OCI-LY3 (cell line): ENCODE results near the gene GRIN2A.

Experiments
- H2AFZ ChIP-seq: fragments of 200-600, 300-600 bp; shearing (Covaris generic); 2 replicates; pipeline ENCODE4 v1.6.0; 2014; ENCODE audit warnings: antibody characterized with exemption, low read depth, low read length
- H3K27ac ChIP-seq: fragments of 200-600, 300-600 bp; sonication (generic); 2 replicates; pipeline ENCODE4 v1.5.1; 2014; ENCODE audit warnings: mild to moderate bottlenecking, low read length, moderate library complexity, mixed read lengths
- H3K27me3 ChIP-seq: fragments of 200-600, 300-600 bp; sonication (generic); 2 replicates; pipeline ENCODE4 v1.6.1; 2014; ENCODE audit warnings: low read depth, low read length, mixed read lengths
- H3K36me3 ChIP-seq: fragments of 200-600, 300-600 bp; sonication (generic); replicated peaks from 2 replicates; pipeline ENCODE3; 2014; ENCODE audit warnings: low read depth, low read length, mixed read lengths
- H3K4me1 ChIP-seq: fragments of 300-600, 200-600 bp; sonication (generic); 2 replicates; pipeline ENCODE4 v1.6.1; 2014; ENCODE audit warnings: low read length, mixed read lengths
- H3K4me2 ChIP-seq: fragments of 200-600, 300-600 bp; sonication (generic); 2 replicates; pipeline ENCODE4 v1.6.1; 2014; ENCODE audit warnings: low read length, mixed read lengths
- H3K4me3 ChIP-seq: fragments of 300-600, 200-600 bp; sonication (generic); 2 replicates; pipeline ENCODE4 v1.5.1; 2014; ENCODE audit warnings: antibody characterized with exemption, mild to moderate bottlenecking, low read length, moderate library complexity
- H3K79me2 ChIP-seq: fragments of 300-600, 200-600 bp; shearing (Covaris generic); 2 replicates; pipeline ENCODE4 v1.6.1; 2014; ENCODE audit warnings: mild to moderate bottlenecking, low read length, mixed read lengths
- H3K9ac ChIP-seq: fragments of 300-600, 200-600 bp; shearing (Covaris generic); 2 replicates; pipeline ENCODE4 v1.6.0; 2014; ENCODE audit warnings: mild to moderate bottlenecking, low read length, moderate library complexity
- H3K9me3 ChIP-seq: fragments of 200-600, 300-600 bp; shearing (Covaris generic); 2 replicates; pipeline ENCODE4 v1.6.1; 2014; ENCODE audit warnings: low read length, mixed read lengths; ENCODE audit not compliant: insufficient read depth
- H4K20me1 ChIP-seq: fragments of 200-600, 300-600 bp; sonication (generic); 2 replicates; pipeline ENCODE4 v1.6.1; 2016; ENCODE audit warnings: low read length, mixed read lengths; ENCODE audit not compliant: insufficient read depth
- EZH2phosphoT487 ChIP-seq: fragments of 200-600 bp; shearing (Covaris generic); IDR thresholded peaks from 2 replicates; pipeline ENCODE4 v1.6.1; 2018; ENCODE audit warnings: antibody characterized with exemption, mixed run types, low read depth
- TF ChIP-seq, protein P1 (sequence below): fragments of 200-600, 300-600 bp; sonication (generic); IDR thresholded peaks from 2 replicates; pipeline ENCODE4 v1.5.1; 2014; ENCODE audit warnings: antibody characterized with exemption, low read length, low read depth

The GRIN2A gene

DNA sequence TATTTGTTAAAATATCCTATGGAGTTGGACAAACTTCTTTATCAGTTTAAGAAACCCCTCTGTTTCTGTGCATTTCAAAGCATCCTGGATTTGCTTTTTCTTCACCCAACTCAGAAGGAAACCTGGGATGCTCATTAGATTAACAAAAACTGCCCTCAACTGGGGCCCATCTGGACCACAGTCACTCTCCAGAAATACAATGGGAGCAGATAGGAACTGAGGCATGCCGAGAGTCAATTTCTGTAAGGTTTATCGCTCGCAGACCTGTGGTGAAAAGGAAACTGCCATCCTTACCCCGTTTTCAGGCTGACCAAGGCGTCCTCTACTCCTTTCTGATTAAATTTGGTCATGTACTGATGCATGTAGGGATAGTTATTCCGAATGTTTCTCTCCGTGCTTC lies 360.3 kb downstream of the GRIN2A start:
- Histone ChIP-seq H3K4me1 (no peaks in the 10 kb centered on the region), H3K4me2 (no peak overlapping the region), H2AFZ (no peak overlapping the region), H3K27me3 (no peaks in the 10 kb centered on the region), H3K36me3 (peaks cover 3% of the 10 kb centered on the region), H4K20me1 (no peaks in the 10 kb centered on the region), H3K9me3 (no peaks in the 10 kb centered on the region), H3K79me2 (no peaks in the 10 kb centered on the region), H3K9ac (no peak overlapping the region), H3K27ac (no peak overlapping the region), H3K4me3 (no peak overlapping the region)
- no peak for TF ChIP-seq EZH2phosphoT487
- TF ChIP-seq, protein P1, sequence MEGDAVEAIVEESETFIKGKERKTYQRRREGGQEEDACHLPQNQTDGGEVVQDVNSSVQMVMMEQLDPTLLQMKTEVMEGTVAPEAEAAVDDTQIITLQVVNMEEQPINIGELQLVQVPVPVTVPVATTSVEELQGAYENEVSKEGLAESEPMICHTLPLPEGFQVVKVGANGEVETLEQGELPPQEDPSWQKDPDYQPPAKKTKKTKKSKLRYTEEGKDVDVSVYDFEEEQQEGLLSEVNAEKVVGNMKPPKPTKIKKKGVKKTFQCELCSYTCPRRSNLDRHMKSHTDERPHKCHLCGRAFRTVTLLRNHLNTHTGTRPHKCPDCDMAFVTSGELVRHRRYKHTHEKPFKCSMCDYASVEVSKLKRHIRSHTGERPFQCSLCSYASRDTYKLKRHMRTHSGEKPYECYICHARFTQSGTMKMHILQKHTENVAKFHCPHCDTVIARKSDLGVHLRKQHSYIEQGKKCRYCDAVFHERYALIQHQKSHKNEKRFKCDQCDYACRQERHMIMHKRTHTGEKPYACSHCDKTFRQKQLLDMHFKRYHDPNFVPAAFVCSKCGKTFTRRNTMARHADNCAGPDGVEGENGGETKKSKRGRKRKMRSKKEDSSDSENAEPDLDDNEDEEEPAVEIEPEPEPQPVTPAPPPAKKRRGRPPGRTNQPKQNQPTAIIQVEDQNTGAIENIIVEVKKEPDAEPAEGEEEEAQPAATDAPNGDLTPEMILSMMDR, result no peak

GRCh38 chr16:9821331-9821730 lies 360.9 kb downstream of the GRIN2A start:
- no peaks in the 10 kb centered on the region for H4K20me1 ChIP-seq
- TF ChIP-seq, protein P1, result no peak
- TF ChIP-seq EZH2phosphoT487, result no peak
- H3K27ac ChIP-seq, result no peak overlapping the region
- no peak overlapping the region for H2AFZ ChIP-seq
- H3K79me2 ChIP-seq, result no peaks in the 10 kb centered on the region
- no peak overlapping the region for H3K4me2 ChIP-seq
- no peak overlapping the region for H3K9ac ChIP-seq
- no peaks in the 10 kb centered on the region for H3K9me3 ChIP-seq
- peaks cover 3% of the 10 kb centered on the region for H3K36me3 ChIP-seq
- no peaks in the 10 kb centered on the region for H3K4me1 ChIP-seq
- no peaks in the 10 kb centered on the region for H3K27me3 ChIP-seq
- H3K4me3 ChIP-seq, result no peak overlapping the region

GRCh38 chr16:9820476-9821246 lies 361.6 kb downstream of the GRIN2A start:
- Histone ChIP-seq H3K4me2 (no peak overlapping the region), H3K79me2 (no peaks in the 10 kb centered on the region), H3K27ac (no peak overlapping the region), H4K20me1 (no peaks in the 10 kb centered on the region), H3K9me3 (no peaks in the 10 kb centered on the region), H3K36me3 (peaks cover 3% of the 10 kb centered on the region), H3K4me3 (no peak overlapping the region), H3K27me3 (no peaks in the 10 kb centered on the region), H2AFZ (no peak overlapping the region), H3K9ac (no peak overlapping the region), H3K4me1 (peaks cover 3% of the 10 kb centered on the region)
- TF ChIP-seq, protein P1, result no peak
- no peak for TF ChIP-seq EZH2phosphoT487

DNA sequence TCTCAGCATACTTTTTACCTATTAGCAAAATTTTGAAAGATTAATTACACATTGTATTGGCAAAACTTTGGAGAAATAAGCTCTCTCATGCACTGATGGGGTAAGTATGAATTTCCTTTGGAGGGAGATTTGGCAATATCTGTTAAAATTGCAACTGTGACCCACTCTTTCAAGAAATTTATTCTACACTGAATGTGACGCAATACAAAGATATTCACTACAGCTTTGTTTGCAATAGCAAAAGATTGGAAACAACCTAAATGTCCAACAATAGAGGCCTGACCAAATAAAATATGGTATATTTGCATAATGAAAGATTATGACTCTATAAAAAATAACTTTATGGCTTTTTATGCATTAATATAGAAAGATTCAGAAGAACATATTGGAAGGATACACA lies 363.5 kb downstream of the GRIN2A start:
- H3K27me3 ChIP-seq, result no peaks in the 10 kb centered on the region
- no peak overlapping the region for H3K27ac ChIP-seq
- H3K9me3 ChIP-seq, result no peaks in the 10 kb centered on the region
- no peak overlapping the region for H2AFZ ChIP-seq
- no peaks in the 10 kb centered on the region for H3K79me2 ChIP-seq
- TF ChIP-seq, protein P1, result no peak
- no peak for TF ChIP-seq EZH2phosphoT487
- no peak overlapping the region for H3K4me2 ChIP-seq
- no peaks in the 10 kb centered on the region for H4K20me1 ChIP-seq
- H3K9ac ChIP-seq, result no peak overlapping the region
- H3K36me3 ChIP-seq, result peaks cover 3% of the 10 kb centered on the region
- no peak overlapping the region for H3K4me3 ChIP-seq
- H3K4me1 ChIP-seq, result peaks cover 7% of the 10 kb centered on the region
